Epidermal melanocyte (primary cell): ENCODE data around the gene MMP24OS.
"Not testable (repeated sequence)": the region's sequence is repeated elsewhere in the genome, so short reads cannot be mapped to it uniquely, and the experiment has no call there.

ENCODE experiments used
- DNase-seq: peaks from one replicate; pipeline ENCODE4 v3.0.0; 2011; ENCODE audit warnings: low spot score; ENCODE audit not compliant: insufficient read length

Gene MMP24OS

GRCh38 chr20:35277531-35278395 lies at the start of gene MMP24OS:
Gene MMP24OS, minus strand, starts transcription at chr20:35278122. Its CDS starts 193 bp downstream, at chr20:35277929.
- DNase-seq: peak; percentile 84

GRCh38 chr20:35327074-35327976 lies 49.4 kb upstream of the MMP24OS start:
- no peak for DNase-seq

- DNase-seq: no peak
Measured at GRCh38 chr20:35326740-35327073, 48.8 kb upstream of the MMP24OS start.

GRCh38 chr20:35326021-35326739 lies 48.3 kb upstream of the MMP24OS start:
- no peak for DNase-seq

- no peak for DNase-seq
Measured at GRCh38 chr20:35325401-35325800, 47.5 kb upstream of the MMP24OS start.

GRCh38 chr20:35320396-35321126 lies 42.6 kb upstream of the MMP24OS start:
- no peak for DNase-seq

GRCh38 chr20:35319871-35320197 lies 41.9 kb upstream of the MMP24OS start:
- no peak for DNase-seq

GRCh38 chr20:35319192-35319870 lies 41.4 kb upstream of the MMP24OS start:
- no peak for DNase-seq

GRCh38 chr20:35318502-35319157 lies 40.7 kb upstream of the MMP24OS start:
- no peak for DNase-seq

GRCh38 chr20:35317416-35318210 lies 39.7 kb upstream of the MMP24OS start:
- DNase-seq: no peak

- DNase-seq: no peak
Measured at GRCh38 chr20:35316086-35316485, 38.2 kb upstream of the MMP24OS start.

GRCh38 chr20:35315632-35316020 lies 37.7 kb upstream of the MMP24OS start:
- not testable (repeated sequence) for DNase-seq

- no peak for DNase-seq
Measured at GRCh38 chr20:35314816-35315631, 37.1 kb upstream of the MMP24OS start.

- peak; percentile 12 for DNase-seq
Measured at GRCh38 chr20:35312318-35312717, 34.4 kb upstream of the MMP24OS start.

- DNase-seq: no peak
Measured at GRCh38 chr20:35311822-35312221, 33.9 kb upstream of the MMP24OS start.

GRCh38 chr20:35311409-35311808 lies 33.5 kb upstream of the MMP24OS start:
- DNase-seq: no peak

GRCh38 chr20:35307666-35308653 lies 30.0 kb upstream of the MMP24OS start:
- peak; percentile 35 for DNase-seq
